K562 (cell line): ENCODE results near the gene TMEM222. TPM values are rescaled to one million over a fixed set of nuclear protein-coding genes. Genes with fewer than 3 reads are reported as not detected.

Source experiments
- BRD9 ChIP-seq: fragments of 450-650 bp; IDR thresholded peaks from 2 replicates; pipeline ENCODE4 v1.6.1; 2018; ENCODE audit warnings: low read depth; ENCODE audit not compliant: partially characterized antibody
- EWSR1 ChIP-seq: fragments of 450-650 bp; IDR thresholded peaks from 2 replicates; pipeline ENCODE4 v1.6.1; 2018; ENCODE audit warnings: borderline replicate concordance, mild to moderate bottlenecking, low read depth, moderate library complexity; ENCODE audit not compliant: partially characterized antibody
- KLF13 ChIP-seq: fragments of 450-650 bp; IDR thresholded peaks from 2 replicates; pipeline ENCODE4 v1.6.1; 2016; ENCODE audit warnings: missing genetic modification characterization, low read depth, mild to moderate bottlenecking, missing compliant biosample characterization, moderate library complexity, borderline replicate concordance
- PTBP1 ChIP-seq: fragments of 200-400 bp; formaldehyde crosslinking; IDR thresholded peaks from 2 replicates; pipeline ENCODE4 v1.6.1; 2017; ENCODE audit warnings: low read depth, low read length
- PTRF ChIP-seq: fragments of 450-650 bp; IDR thresholded peaks from 2 replicates; pipeline ENCODE4 v1.6.1; 2016; ENCODE audit warnings: mild to moderate bottlenecking, missing genetic modification characterization, missing compliant biosample characterization
- SNIP1 ChIP-seq: fragments of 450-650 bp; IDR thresholded peaks from 2 replicates; pipeline ENCODE4 v1.7.1; 2017; ENCODE audit warnings: low read depth, mild to moderate bottlenecking
- ZC3H11A ChIP-seq: IDR thresholded peaks from 2 replicates; pipeline ENCODE4 v1.6.1; 2012; ENCODE audit warnings: low read depth, low read length, improper control_type of control experiment
- ZNF134 ChIP-seq: fragments of 250-450 bp; sonication (Bioruptor Pico); conservative IDR thresholded peaks from 2 replicates; pipeline ENCODE4 v1.4.0; 2020
- ZNF3 ChIP-seq: fragments of 250-450 bp; sonication (Bioruptor Pico); IDR thresholded peaks from 2 replicates; pipeline ENCODE4 v1.5.0; 2021; ENCODE audit warnings: mild to moderate bottlenecking, moderate library complexity
- ZZZ3 ChIP-seq: fragments of 450-650 bp; IDR thresholded peaks from 2 replicates; pipeline ENCODE4 v1.6.1; 2016; ENCODE audit warnings: antibody characterized with exemption, mild to moderate bottlenecking, moderate library complexity
- polyA plus RNA-seq, 8 experiments: library from polyadenylated mRNA; depleted of rRNA in 4 of 8; stranded (reverse) in 5 of 8; unstranded in 3 of 8; fragments of >200 nt; fragmentation: Nextera tagmentation in 2 of 8; fragmentation: Illumina TruSeq in 1 of 8; extraction: Ambion mirVana in 2 of 8; extraction: Trizol in 1 of 8; gene quantifications; 2 replicates each; pipeline versions ENCODE4 v1.2.1 to v1.2.3, GENCODE V29; 2011 to 2014; ENCODE audit warnings: inconsistent platforms in 1 of 8, missing spikeins in 1 of 8
- total RNA-seq, 7 experiments: library from RNA; depleted of rRNA in 6 of 7; stranded (reverse); fragments of >200 nt in 6 of 7; fragmentation: Illumina TruSeq in 2 of 7; extraction: Trizol in 2 of 7; gene quantifications; 2 replicates each; pipeline versions ENCODE4 v1.2.1 to v1.2.3, GENCODE V29; 2011 to 2021; ENCODE audit warnings: low replicate concordance in 1 of 7
- TF ChIP-seq, protein P1 (sequence below): fragments of 250-450 bp; sonication (Bioruptor Pico); IDR thresholded peaks from 2 replicates; pipeline ENCODE4 v1.4.0; 2020; ENCODE audit warnings: mild to moderate bottlenecking, moderate library complexity, borderline replicate concordance
- TF ChIP-seq, protein P2 (sequence below): fragments of 450-650 bp; IDR thresholded peaks from 2 replicates; pipeline ENCODE4 v1.6.1; 2016; ENCODE audit warnings: missing biosample characterization, missing genetic modification characterization
- TF ChIP-seq, protein P3 (sequence below): sonication (generic); formaldehyde crosslinking; IDR thresholded peaks from 2 replicates; pipeline ENCODE4 v1.8.0; 2022; ENCODE audit warnings: missing genetic modification reagents, mild to moderate bottlenecking, moderate library complexity, borderline replicate concordance
- TF ChIP-seq, protein P4 (sequence below), 3 experiments: fragments of 200-800 bp in 1 of 3; sonication (Bioruptor generic) in 1 of 3; sonication (generic) in 1 of 3; formaldehyde crosslinking in 1 of 3; IDR thresholded peaks; 2 replicates each; pipeline versions ENCODE4 v1.6.1 to v1.8.0; 2016 to 2022; ENCODE audit warnings: mild to moderate bottlenecking in 2 of 3, missing compliant biosample characterization in 2 of 3, missing genetic modification characterization in 2 of 3, missing genetic modification reagents in 1 of 3
- TF ChIP-seq, protein P5 (sequence below): fragments of 200-800 bp; sonication (Bioruptor generic); IDR thresholded peaks from 2 replicates; pipeline ENCODE4 v1.6.1; 2017; ENCODE audit warnings: missing genetic modification characterization, missing compliant biosample characterization

Gene TMEM222
- total and polyA plus RNA-seq, 9 of the 15 experiments (the other 6 are each of a cell fraction or from before 2014, with no cell fraction given): 6.9 to 48.0 (median 32.8) TPM

DNA sequence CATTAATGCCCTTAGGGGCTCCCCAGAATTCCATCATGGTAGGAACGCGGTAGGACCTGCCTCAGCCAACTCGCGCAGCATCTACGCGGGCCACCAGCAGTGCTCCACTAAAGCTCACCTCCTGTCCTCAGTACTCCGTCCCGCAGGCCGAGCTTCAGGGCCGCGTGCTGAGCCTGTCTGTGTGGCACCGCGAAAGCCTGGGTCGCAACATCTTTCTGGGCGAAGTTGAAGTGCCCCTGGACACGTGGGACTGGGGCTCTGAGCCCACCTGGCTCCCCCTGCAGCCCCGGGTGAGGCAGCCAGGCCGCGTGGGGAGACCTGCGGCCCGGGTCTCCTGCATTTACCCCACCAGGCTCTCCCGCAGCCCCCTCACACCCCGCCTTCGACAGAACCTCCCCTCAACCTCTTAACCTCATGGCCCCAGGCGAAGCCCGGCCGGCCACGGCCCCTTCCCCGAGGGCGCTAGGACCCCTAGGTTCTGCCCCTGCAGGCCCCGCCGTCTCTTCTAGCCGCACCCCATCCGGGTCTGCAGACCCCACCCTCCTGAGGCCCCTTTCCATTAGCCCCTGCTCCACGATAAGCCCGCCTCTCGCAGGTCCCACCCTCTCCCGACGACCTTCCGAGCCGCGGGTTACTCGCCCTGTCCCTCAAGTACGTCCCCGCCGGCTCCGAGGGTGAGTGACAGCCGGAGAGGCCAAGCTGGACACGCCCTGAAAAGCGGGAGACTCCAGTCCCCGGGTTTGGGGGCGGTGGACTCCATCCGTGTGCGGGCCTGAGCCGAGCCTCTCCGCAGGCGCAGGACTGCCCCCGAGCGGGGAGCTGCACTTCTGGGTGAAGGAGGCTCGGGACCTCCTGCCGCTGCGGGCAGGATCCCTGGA is 28.9 kb downstream of the TMEM222 start (continued):
- TF ChIP-seq, protein P1, sequence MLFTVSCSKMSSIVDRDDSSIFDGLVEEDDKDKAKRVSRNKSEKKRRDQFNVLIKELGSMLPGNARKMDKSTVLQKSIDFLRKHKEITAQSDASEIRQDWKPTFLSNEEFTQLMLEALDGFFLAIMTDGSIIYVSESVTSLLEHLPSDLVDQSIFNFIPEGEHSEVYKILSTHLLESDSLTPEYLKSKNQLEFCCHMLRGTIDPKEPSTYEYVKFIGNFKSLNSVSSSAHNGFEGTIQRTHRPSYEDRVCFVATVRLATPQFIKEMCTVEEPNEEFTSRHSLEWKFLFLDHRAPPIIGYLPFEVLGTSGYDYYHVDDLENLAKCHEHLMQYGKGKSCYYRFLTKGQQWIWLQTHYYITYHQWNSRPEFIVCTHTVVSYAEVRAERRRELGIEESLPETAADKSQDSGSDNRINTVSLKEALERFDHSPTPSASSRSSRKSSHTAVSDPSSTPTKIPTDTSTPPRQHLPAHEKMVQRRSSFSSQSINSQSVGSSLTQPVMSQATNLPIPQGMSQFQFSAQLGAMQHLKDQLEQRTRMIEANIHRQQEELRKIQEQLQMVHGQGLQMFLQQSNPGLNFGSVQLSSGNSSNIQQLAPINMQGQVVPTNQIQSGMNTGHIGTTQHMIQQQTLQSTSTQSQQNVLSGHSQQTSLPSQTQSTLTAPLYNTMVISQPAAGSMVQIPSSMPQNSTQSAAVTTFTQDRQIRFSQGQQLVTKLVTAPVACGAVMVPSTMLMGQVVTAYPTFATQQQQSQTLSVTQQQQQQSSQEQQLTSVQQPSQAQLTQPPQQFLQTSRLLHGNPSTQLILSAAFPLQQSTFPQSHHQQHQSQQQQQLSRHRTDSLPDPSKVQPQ (CRISPR knock-in tag): no peak
- TF ChIP-seq SNIP1 (no peak), BRD9 (no peak), ZZZ3 (no peak), ZNF3 (CRISPR knock-in tag) (no peak), ZNF134 (CRISPR knock-in tag) (no peak), PTRF (tag) (no peak), EWSR1 (no peak), PTBP1 (no peak), ZC3H11A (no peak), KLF13 (tag) (peak; percentile 37; the same call in 1 of the 2 replicates)
- TF ChIP-seq, protein P2, sequence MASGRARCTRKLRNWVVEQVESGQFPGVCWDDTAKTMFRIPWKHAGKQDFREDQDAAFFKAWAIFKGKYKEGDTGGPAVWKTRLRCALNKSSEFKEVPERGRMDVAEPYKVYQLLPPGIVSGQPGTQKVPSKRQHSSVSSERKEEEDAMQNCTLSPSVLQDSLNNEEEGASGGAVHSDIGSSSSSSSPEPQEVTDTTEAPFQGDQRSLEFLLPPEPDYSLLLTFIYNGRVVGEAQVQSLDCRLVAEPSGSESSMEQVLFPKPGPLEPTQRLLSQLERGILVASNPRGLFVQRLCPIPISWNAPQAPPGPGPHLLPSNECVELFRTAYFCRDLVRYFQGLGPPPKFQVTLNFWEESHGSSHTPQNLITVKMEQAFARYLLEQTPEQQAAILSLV: no peak
- TF ChIP-seq, protein P3, sequence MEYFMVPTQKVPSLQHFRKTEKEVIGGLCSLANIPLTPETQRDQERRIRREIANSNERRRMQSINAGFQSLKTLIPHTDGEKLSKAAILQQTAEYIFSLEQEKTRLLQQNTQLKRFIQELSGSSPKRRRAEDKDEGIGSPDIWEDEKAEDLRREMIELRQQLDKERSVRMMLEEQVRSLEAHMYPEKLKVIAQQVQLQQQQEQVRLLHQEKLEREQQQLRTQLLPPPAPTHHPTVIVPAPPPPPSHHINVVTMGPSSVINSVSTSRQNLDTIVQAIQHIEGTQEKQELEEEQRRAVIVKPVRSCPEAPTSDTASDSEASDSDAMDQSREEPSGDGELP (CRISPR knock-in tag): peak; percentile 15; the same call in 1 of the 2 replicates
- TF ChIP-seq, protein P4, sequence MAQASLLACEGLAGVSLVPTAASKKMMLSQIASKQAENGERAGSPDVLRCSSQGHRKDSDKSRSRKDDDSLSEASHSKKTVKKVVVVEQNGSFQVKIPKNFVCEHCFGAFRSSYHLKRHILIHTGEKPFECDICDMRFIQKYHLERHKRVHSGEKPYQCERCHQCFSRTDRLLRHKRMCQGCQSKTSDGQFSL (CRISPR knock-in tag; IDR thresholded peaks at IDR 0.05): no peak
- TF ChIP-seq, protein P4 (tag; IDR thresholded peaks at IDR 0.05): no peak
- TF ChIP-seq, protein P5, sequence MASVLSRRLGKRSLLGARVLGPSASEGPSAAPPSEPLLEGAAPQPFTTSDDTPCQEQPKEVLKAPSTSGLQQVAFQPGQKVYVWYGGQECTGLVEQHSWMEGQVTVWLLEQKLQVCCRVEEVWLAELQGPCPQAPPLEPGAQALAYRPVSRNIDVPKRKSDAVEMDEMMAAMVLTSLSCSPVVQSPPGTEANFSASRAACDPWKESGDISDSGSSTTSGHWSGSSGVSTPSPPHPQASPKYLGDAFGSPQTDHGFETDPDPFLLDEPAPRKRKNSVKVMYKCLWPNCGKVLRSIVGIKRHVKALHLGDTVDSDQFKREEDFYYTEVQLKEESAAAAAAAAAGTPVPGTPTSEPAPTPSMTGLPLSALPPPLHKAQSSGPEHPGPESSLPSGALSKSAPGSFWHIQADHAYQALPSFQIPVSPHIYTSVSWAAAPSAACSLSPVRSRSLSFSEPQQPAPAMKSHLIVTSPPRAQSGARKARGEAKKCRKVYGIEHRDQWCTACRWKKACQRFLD (CRISPR knock-in tag): no peak
